AG04450 (cell line): ENCODE data around the gene RDH8. TPM values are rescaled to one million over a fixed set of nuclear protein-coding genes. Genes with fewer than 3 reads are reported as not detected.
"Not testable (repeated sequence)": the region's sequence is repeated elsewhere in the genome, so short reads cannot be mapped to it uniquely, and the experiment has no call there.

Source experiments
- CTCF ChIA-PET: fragments of 300-600, 350-600 bp; formaldehyde crosslinking; extraction: SDS; loops from one replicate; lab custom pipeline; 2022; ENCODE audit warnings: antibody characterized with exemption, inconsistent platforms; lab: Charles Lee
- POLR2A ChIA-PET: fragments of 350-600 bp; formaldehyde crosslinking; extraction: SDS; loops from one replicate; lab custom pipeline; 2021; ENCODE audit warnings: antibody characterized with exemption, inconsistent platforms; lab: Yijun Ruan, JAX
- DNase-seq: peaks from one replicate; pipeline ENCODE4 v3.0.0-alpha.2; 2011; ENCODE audit warnings: low read depth, low spot score
- H3K27ac ChIP-seq: one replicate; pipeline ENCODE4 v1.5.1; 2012; ENCODE audit warnings: low read depth, low read length, control low read depth
- H3K27me3 ChIP-seq: one replicate; pipeline ENCODE4 v1.6.0; 2012; ENCODE audit warnings: low read length; ENCODE audit not compliant: control insufficient read depth, insufficient read depth
- H3K4me3 ChIP-seq: 2 replicates; pipeline ENCODE4 v1.5.1; 2011; ENCODE audit warnings: mild to moderate bottlenecking, low read depth, low read length, control low read depth
- H3K9me3 ChIP-seq: 2 replicates; pipeline ENCODE4 v1.5.1; 2012; ENCODE audit warnings: low read length; ENCODE audit not compliant: control insufficient read depth, insufficient read depth
- polyA plus RNA-seq: library from polyadenylated mRNA; depleted of rRNA; stranded (reverse); fragments of >200 nt; gene quantifications from 2 replicates; pipeline ENCODE4 v1.2.3, GENCODE V29; 2011
- TF ChIP-seq, protein P1 (sequence below): IDR thresholded peaks from 2 replicates; pipeline ENCODE4 v1.5.1; 2011; ENCODE audit warnings: low read depth, low read length, control low read depth, inconsistent platforms

RDH8 gene
- polyA plus RNA-seq, 1 experiment, result not detected

DNA sequence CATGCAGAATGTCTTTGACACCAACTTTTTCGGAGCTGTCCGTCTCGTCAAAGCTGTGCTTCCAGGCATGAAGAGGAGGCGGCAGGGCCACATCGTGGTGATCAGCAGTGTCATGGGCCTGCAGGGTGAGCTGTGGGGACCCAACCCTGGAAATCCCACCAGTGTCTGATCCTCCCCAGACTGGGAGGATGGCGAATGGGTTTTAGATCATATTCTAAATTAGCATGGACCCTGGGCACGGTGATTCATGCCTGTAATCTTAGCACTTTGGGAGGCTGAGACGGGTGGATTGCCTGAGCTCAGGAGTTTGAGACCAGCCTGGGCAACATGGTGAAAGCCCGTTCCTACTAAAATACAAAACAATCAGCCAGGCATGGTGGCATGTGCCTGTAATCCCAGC lies 5.5 kb downstream of the RDH8 start:
- no peaks in the 10 kb centered on the region for H3K9me3 ChIP-seq
- peak overlapping the region; percentile 31 for H3K27ac ChIP-seq
- no peaks in the 10 kb centered on the region for H3K27me3 ChIP-seq
- TF ChIP-seq, protein P1, sequence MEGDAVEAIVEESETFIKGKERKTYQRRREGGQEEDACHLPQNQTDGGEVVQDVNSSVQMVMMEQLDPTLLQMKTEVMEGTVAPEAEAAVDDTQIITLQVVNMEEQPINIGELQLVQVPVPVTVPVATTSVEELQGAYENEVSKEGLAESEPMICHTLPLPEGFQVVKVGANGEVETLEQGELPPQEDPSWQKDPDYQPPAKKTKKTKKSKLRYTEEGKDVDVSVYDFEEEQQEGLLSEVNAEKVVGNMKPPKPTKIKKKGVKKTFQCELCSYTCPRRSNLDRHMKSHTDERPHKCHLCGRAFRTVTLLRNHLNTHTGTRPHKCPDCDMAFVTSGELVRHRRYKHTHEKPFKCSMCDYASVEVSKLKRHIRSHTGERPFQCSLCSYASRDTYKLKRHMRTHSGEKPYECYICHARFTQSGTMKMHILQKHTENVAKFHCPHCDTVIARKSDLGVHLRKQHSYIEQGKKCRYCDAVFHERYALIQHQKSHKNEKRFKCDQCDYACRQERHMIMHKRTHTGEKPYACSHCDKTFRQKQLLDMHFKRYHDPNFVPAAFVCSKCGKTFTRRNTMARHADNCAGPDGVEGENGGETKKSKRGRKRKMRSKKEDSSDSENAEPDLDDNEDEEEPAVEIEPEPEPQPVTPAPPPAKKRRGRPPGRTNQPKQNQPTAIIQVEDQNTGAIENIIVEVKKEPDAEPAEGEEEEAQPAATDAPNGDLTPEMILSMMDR, result no peak
- POLR2A ChIA-PET, result interaction anchor here (0.6 kb wide), 1 partner anchor 42 kb away, joined by 5 read pairs; no protein-coding TSS in a partner anchor
- H3K4me3 ChIP-seq, result no peak overlapping the region
- DNase-seq, result no peak
- CTCF ChIA-PET, result interaction anchor here (0.8 to 3.6 kb wide), 3 partner anchors 9 to 87 kb away, joined by 3 to 30 read pairs (median 3); no protein-coding TSS in a partner anchor

DNA sequence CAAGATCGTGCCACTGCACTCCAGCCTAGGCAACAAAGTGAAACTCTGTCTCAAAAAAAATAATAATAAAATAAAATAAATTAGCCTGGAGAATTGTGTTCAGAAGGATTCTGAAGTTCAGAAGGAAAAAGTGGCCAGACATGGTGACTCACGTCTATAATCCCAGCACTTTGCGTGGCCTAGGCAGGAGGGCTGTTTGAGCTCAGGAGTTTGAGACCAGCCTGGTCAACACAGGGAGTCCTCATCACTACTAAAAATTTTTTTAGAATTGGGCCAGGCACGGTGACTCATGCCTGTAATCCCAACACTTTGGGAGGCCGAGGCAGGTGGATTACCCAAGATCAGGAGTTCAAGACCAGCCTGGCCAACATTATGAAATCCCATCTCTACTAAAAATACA lies 6.0 kb downstream of the RDH8 start:
- no peaks in the 10 kb centered on the region for H3K9me3 ChIP-seq
- POLR2A ChIA-PET, result no interaction called here
- CTCF ChIA-PET, result interaction anchor here (0.8 to 3.6 kb wide), 2 partner anchors 8 to 19 kb away, joined by 3 to 30 read pairs; no protein-coding TSS in a partner anchor
- no peak overlapping the region for H3K27ac ChIP-seq
- no peak overlapping the region for H3K4me3 ChIP-seq
- TF ChIP-seq, protein P1, result no peak
- no peak for DNase-seq
- no peaks in the 10 kb centered on the region for H3K27me3 ChIP-seq

DNA sequence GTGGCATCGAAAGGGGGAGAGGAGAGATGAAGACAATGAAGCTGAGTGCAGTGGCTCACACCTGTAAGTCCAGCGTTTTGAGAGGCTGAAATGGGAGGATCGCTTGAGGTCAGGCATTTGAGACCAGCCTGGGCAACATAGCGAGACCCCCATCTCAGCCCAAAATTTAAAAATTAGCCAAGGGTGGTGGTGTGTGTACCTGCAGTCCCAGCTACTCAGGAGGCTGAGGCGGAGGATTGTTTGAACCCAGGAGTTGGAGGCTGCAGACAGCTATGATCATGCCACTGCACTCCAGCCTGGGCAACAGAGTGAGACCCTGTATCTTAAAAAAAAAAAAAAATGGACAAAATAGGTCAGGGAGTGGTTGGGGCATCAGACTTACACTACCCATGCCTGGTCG lies 7.6 kb downstream of the RDH8 start:
- no peaks in the 10 kb centered on the region for H3K9me3 ChIP-seq
- no peak overlapping the region for H3K4me3 ChIP-seq
- ChIA-PET POLR2A (no interaction called here), CTCF (interaction anchor here (1.0 to 3.6 kb wide), 2 partner anchors 8 to 21 kb away, joined by 3 to 30 read pairs; no protein-coding TSS in a partner anchor)
- H3K27me3 ChIP-seq, result no peaks in the 10 kb centered on the region
- TF ChIP-seq, protein P1, result no peak
- DNase-seq, result no peak
- no peak overlapping the region for H3K27ac ChIP-seq

DNA sequence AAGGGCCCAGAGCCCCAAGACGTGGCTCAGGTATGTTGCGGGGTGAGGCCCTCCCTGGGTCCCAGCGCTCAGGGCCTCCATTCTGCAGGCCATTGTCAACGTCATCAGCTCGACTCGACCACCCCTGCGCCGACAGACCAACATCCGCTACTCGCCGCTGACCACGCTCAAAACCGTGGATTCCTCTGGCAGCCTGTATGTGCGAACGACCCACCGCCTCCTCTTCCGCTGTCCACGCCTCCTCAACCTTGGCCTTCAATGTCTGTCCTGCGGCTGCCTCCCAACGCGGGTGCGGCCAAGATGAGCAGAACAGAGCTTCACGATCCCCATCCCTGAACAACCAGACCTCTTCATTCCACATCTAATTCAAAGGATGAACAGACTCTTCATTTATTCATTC lies 8.2 kb downstream of the RDH8 start:
- Histone ChIP-seq H3K4me3 (no peak overlapping the region), H3K27ac (no peak overlapping the region), H3K9me3 (no peaks in the 10 kb centered on the region), H3K27me3 (no peaks in the 10 kb centered on the region)
- DNase-seq, result no peak
- CTCF ChIA-PET, result interaction anchor here (1.0 to 3.6 kb wide), 2 partner anchors 21 to 92 kb away, joined by 3 to 30 read pairs; no protein-coding TSS in a partner anchor
- TF ChIP-seq, protein P1, result no peak
- POLR2A ChIA-PET, result no interaction called here

DNA sequence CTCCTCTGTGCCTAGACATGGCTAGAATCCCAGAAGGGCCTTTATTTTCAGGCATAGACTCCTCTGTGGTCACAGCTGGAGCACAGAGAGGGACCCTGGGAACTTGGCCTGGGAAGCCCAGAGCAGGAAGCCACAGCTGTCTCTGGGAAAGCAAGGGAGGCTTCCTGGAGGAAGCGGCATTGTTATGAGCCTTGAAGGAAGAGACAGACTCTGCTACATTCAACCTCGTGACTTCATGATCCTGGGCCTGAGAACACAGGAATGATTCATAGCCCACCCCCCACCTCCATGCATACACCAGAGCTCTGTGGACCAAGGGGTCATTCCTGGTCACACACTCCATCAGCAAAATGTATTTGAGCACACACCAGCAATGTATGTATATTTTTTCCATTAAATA lies 8.6 kb downstream of the RDH8 start:
- TF ChIP-seq, protein P1, result no peak
- CTCF ChIA-PET, result interaction anchor here (1.0 to 3.6 kb wide), 2 partner anchors 22 to 92 kb away, joined by 3 to 30 read pairs; no protein-coding TSS in a partner anchor
- Histone ChIP-seq H3K27ac (no peak overlapping the region), H3K27me3 (no peaks in the 10 kb centered on the region), H3K4me3 (no peak overlapping the region), H3K9me3 (no peaks in the 10 kb centered on the region)
- POLR2A ChIA-PET, result interaction anchor here (0.6 kb wide), 1 partner anchor 329 kb away, joined by 3 read pairs; no protein-coding TSS in a partner anchor
- DNase-seq, result no peak

DNA sequence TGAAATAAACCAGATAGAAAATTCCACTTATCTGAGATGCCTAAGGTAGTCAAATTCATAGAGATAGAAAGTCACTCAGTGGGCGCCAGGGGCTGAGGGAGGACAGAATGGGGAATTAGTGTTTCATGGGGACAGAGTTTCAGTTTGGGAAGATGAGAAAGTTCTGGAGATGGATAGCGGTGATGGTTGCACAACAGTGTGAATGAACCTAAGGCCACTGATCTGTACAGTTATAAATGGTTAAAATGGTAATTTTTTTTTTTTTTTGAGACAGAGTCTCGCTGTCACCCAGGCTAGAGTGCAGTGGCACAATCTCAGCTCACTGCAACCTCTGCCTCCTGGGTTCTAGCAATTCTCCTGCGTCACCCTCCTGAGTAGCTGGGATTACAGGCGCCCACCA lies 9.8 kb downstream of the RDH8 start:
- POLR2A ChIA-PET, DNase-seq, H3K27me3 ChIP-seq, H3K4me3 ChIP-seq, H3K9me3 ChIP-seq, H3K27ac ChIP-seq: not testable (repeated sequence)
- CTCF ChIA-PET, result interaction anchor here (1.5 kb wide), 2 partner anchors 23 to 92 kb away, joined by 3 to 6 read pairs; no protein-coding TSS in a partner anchor
